ENCODE results near the gene TOM1. TPM values are rescaled to one million over a fixed set of nuclear protein-coding genes. Genes with fewer than 3 reads are reported as not detected.
A peak's percentile ranks its signal among the peaks of the same experiment; 100 is the strongest.

Gene TOM1
- total RNA-seq: 35.6 TPM

DNA sequence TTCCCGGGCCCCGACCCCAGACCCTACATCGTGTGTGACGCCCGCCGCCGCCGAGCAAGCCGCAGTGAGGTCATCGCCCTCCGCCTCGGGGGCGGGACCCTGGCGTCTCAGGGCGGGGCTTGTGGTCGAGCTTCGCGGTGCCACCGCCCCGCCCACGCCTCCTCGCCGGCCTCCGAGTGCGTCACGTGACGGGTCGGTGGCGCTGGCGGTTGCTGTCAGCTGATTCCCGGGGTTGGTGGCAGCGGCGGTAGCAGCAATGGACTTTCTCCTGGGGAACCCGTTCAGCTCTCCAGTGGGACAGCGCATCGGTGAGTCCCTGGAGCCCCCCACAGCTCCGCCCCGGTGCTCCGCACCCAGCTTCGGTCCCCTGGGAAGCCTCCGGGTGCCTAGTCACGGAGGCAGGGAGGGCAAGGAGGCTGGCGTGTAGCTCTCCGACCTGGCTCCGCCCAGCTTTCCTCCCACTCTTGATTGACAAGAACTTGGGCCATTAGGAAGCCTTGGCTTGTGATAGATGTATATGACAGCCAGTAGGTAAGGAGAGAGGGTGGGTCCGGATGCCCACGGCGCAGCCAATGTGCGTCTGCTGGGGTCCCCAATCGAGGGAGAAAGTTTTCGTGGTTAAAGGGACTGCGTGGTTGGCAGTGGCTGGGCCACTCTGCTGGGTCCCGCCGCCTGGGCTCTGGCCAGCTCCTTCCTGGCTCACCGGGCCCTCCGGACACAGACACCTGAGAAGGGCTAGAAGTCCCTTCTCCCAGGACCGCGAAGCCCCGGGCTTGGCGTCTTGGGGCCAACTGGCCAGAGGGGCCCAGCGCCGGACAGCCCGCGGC is at the start of gene TOM1:
Gene TOM1 (plus strand): TSS at position 222 of the 827 bp plus-strand sequence. CDS start 35 bp downstream, at position 257.
- DNase-seq: peak; percentile 99

- no peak for DNase-seq
Measured at GRCh38 chr22:35250156-35250555, 49.5 kb upstream of the TOM1 start.

GRCh38 chr22:35253946-35254345 is 45.7 kb upstream of the TOM1 start:
- no peak for DNase-seq

- DNase-seq: no peak
Measured at GRCh38 chr22:35257002-35257320, 42.7 kb upstream of the TOM1 start.

DNA sequence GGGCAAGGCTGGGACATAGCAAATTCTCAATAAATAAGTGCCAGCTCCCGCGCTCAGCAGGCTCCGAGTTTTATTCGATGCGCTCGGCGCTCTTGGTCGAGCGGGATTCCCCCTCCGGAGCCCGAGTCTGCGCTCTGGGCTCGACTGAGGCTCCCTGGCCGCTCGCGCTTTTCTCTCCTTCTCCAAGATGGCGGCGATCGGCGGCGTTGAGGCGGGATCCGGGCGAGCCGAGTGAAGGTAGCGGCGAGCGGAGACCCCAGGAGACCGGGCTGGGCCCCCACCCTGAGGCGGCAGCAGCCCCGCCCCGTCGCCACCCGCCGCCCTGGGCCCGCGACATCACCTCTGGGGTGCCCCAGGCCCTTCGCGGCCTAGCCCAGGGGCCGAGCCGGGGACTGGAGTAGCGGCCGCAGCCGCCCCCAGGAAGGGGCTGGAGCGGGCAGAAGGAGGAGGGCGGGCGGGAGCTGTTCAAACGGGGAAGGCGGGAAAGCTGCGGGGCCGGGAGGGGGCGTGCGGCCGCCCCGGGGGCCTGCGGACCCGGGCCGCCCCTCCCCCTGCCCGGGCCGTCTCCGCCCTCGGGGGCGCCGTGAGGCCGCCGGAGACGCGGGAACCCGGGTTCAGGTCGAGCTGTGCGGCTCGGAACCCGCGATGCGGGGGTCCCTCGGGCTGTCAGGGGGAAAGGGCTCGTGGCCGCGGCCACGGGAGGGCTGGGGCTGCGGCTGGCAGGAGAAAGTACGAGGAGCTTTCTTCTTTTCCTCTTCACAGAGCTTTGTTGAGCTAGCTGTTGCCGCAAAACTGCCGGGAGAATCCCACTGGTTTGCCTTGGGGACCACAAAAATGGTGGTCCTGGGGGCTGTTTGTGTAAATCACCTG is 42.1 kb upstream of the TOM1 start, which contains the start of gene HMGXB4:
Gene HMGXB4 (plus strand): TSS at position 173 of the 870 bp plus-strand sequence. CDS start 4,898 bp downstream, outside the sequence.
- DNase-seq: peak; percentile 96

- DNase-seq: peak; percentile 45
Measured at GRCh38 chr22:35258191-35258988, 41.3 kb upstream of the TOM1 start.

DNA sequence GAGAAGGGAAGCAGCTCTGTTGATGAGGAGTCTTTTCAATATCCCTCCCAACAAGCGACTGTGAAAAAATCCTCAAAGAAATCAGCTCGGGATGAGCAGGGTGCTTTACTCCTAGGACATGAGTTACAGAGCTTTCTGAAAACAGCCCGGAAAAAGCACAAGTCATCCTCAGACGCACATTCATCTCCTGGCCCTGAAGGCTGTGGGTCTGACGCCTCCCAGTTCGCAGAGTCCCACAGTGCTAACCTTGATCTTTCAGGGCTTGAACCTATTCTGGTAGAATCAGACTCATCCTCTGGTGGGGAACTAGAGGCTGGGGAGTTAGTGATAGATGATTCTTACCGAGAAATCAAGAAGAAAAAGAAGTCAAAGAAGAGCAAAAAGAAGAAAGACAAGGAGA is 34.7 kb upstream of the TOM1 start:
- DNase-seq: no peak

DNA sequence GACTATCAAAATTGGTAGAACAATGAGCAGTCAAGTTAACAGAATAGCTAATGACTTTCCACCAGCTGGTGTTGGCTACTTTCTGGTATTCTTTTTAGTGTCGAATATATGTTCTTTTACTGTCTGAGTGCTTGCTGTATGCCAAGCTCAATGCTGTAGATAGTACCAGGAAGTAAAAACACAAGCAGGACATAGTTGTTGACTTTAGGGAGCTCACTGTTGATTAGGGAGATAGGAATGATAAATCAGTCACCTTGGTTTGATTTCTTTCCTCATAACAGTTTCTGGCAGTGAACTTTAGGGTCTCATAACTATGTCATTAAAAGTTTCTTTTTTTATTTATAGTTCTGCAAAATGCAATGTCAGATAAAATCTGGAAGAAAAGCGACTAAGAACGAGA is 33.4 kb upstream of the TOM1 start:
- no peak for DNase-seq

- DNase-seq: no peak
Measured at GRCh38 chr22:35269630-35270029, 30.1 kb upstream of the TOM1 start.

GRCh38 chr22:35274154-35274871 is 25.4 kb upstream of the TOM1 start:
- no peak for DNase-seq

DNA sequence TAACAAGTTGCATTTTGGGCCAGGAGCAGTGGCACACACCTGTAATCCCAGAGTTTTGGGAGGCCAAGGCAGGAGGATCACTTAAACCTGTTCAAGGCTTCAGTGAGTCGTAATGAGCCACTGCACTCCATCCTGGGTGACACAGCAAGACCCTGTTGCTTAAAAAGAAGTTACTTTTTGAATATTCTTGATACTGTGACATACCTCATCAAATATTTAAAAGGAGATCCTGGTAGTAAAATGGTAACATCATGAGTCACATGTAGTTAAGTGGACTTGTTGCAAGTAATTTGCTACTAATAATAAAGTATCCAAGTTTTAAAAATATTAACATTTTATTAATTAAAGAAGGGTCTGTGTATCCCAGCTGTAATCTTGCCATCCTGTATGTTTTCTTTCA is 24.1 kb upstream of the TOM1 start:
- DNase-seq: no peak

DNA sequence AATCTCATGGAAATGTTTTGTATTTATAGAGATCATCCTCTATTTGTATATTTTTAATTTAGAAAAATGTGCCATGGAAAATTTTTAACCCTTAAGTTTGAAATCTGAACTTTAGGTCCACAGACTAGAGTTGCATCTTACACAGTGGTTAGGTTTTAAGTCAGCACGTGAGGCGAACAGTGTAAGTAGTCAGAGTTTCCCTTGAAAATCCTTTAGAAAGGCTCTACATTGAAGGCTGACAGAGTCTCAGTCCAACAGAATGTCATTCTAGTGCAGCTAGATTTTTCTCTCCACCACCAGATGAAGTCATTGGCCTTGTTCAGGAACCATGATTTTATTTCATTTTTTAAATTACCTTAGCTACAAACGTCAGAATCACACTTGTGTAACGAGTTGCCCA is 23.7 kb upstream of the TOM1 start:
- DNase-seq: no peak

DNA sequence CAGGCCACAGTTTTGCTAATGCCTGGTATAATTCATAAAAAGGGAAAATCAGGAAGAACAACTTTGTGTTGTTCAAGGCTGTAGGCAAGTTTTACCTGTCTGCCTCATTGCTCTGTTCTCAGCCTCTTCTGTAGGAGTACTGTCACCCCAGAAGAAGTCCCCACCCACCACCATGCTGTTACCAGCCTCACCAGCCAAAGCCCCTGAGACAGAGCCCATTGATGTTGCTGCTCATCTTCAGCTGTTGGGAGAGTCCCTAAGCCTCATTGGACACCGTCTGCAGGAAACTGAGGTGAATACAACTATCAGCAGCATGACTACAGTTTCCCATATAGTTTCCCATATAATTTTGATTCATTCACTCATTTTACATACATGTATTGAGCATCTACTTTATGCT is 11.6 kb upstream of the TOM1 start:
- no peak for DNase-seq

DNA sequence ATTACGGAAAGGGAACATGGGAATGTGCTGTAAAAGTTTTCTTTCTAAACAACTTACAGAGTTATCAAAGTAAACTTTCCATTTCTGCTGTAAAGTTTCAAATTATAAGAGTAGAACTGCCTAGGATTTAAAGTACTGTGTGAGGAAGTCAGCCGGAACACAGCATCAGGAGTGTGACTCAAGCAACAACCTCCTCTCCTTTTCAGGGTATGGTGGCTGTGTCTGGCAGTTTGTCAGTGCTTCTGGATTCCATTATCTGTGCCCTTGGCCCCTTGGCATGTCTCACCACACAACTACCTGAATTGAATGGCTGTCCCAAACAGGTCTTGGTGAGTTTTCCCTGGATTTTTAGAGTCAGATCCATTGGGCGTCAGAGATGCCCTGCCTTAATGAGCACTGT is 6.9 kb upstream of the TOM1 start:
- no peak for DNase-seq

DNA sequence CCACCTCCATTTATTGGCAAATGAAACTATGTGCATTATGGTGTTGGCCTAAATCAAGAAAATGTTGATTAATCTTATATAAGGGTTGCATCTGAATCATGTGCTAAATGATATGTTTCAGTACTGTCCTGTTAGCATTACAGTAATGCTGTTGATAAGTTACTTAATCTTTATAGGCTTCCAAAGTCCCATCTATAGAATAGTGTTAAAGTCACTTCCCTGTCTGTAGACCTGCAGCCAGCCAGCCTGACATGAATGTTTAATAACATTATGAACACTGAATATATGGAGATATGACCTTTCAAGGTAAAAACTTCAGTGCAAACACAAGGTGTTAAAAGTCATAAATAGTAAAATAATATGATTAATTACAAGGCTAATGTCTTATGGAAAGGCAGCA is 3.6 kb upstream of the TOM1 start:
- no peak for DNase-seq

DNA sequence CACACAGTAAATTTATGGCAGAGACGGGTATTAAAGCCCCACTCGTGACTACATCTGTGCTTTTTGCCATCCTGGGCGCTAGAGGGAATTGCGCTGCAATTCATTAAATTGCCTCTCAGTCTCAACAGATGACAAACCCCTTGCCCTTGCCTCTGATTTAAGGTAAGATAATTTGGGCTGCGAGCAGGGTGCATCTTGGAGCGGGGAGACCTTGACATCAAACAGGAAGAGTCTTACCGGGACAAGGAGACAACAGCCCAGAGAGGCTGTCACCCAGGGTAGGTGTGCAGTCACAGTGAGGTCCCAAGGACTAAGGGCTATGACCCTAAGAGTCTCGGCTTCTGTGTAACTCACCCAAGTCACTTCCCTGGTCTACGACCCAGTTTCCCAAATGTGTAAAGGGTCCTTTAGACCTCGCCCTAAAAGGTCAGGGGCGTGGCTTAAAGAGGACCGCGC is 449 bp upstream of the TOM1 start:
- peak; percentile 57 for DNase-seq

GRCh38 chr22:35301372-35301874 is 1.7 kb downstream of the TOM1 start:
- DNase-seq: no peak

DNA sequence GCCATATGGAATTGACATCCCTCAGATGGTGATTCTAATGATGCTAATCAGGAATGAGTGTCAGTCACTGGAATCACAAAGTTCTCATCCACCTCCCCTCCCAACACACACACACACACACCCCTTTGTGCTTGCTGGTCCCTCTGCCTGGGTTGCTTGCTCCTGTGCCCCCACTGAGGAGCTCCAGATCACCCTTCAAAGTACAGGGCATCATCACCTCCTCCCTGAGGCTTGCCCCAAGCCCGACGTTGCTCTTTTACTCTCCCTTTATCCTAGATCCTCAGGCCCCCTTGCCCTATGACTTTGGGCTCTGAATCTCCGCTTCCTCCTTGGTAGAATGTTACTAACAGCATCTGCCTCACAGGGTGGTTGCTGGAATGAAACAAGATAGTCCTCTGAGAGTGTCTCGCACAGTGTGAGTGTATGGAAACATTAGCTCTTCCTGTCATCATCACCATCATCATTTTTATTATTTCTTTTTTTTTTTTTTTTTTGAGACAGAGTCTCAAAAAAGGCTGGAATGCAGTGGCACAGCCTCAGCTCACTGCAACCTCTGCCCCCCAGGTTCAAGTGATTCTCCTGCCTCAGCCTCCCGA is 3.4 kb downstream of the TOM1 start:
- no peak for DNase-seq

- no peak for DNase-seq
Measured at GRCh38 chr22:35305525-35306070, 5.9 kb downstream of the TOM1 start.

GRCh38 chr22:35306350-35306967 is 6.8 kb downstream of the TOM1 start:
- DNase-seq: no peak
